ENCODE data around the gene IFNA21.
A peak's percentile ranks its signal among the peaks of the same experiment; 100 is the strongest.
"Not testable (repeated sequence)": the region's sequence is repeated elsewhere in the genome, so short reads cannot be mapped to it uniquely, and the experiment has no call there.

Gene IFNA21

GRCh38 chr9:21166560-21166959 is at the start of gene IFNA21:
Gene IFNA21 (minus strand): TSS chr9:21166660. CDS start chr9:21166612, 48 bp downstream.
- DNase-seq (ENCODE audit: low read depth); H3K4me3 ChIP-seq (ENCODE audit: low read depth, low read length): not testable (repeated sequence)

GRCh38 chr9:21213411-21214326 is 47.2 kb upstream of the IFNA21 start:
- TF ChIP-seq CTCF (IDR thresholded peaks at IDR 0.05; ENCODE audit: low read depth, low read length, missing control alignments): peak; percentile 60
- H3K4me3 ChIP-seq (ENCODE audit: low read depth, low read length); DNase-seq (ENCODE audit: low read depth): not testable (repeated sequence)

- DNase-seq (ENCODE audit: low read depth); H3K4me3 ChIP-seq (ENCODE audit: low read depth, low read length): not testable (repeated sequence)
These were observed 45.7 kb upstream of the IFNA21 start for GRCh38 chr9:21212160-21212559.

- H3K4me3 ChIP-seq (ENCODE audit: low read depth, low read length); DNase-seq (ENCODE audit: low read depth): not testable (repeated sequence)
These were observed 44.3 kb upstream of the IFNA21 start for GRCh38 chr9:21210782-21211181.

GRCh38 chr9:21210311-21210710 is 43.9 kb upstream of the IFNA21 start:
- TF ChIP-seq CTCF (IDR thresholded peaks at IDR 0.05; ENCODE audit: low read depth, low read length, missing control alignments): no peak
- H3K4me3 ChIP-seq (ENCODE audit: low read depth, low read length): no peak overlapping the region
- DNase-seq (ENCODE audit: low read depth): no peak

GRCh38 chr9:21207043-21207442 is 40.6 kb upstream of the IFNA21 start, which contains the start of gene IFNA10:
Gene IFNA10 (minus strand): TSS chr9:21207143. CDS start chr9:21207097, 46 bp downstream.
- DNase-seq (ENCODE audit: low read depth); H3K4me3 ChIP-seq (ENCODE audit: low read depth, low read length): not testable (repeated sequence)

GRCh38 chr9:21205204-21205603 is 38.7 kb upstream of the IFNA21 start:
- no peak for TF ChIP-seq CTCF (IDR thresholded peaks at IDR 0.05; ENCODE audit: low read depth, low read length, missing control alignments)
- H3K4me3 ChIP-seq (ENCODE audit: low read depth, low read length): no peak overlapping the region
- no peak for DNase-seq (ENCODE audit: low read depth)

- not testable (repeated sequence) for DNase-seq (ENCODE audit: low read depth); H3K4me3 ChIP-seq (ENCODE audit: low read depth, low read length)
These were observed 35.6 kb upstream of the IFNA21 start, which contains the start of gene IFNA7 for GRCh38 chr9:21202105-21202504. Gene IFNA7 (minus strand): TSS chr9:21202205. CDS start chr9:21202165, 40 bp downstream.

- H3K4me3 ChIP-seq (ENCODE audit: low read depth, low read length); DNase-seq (ENCODE audit: low read depth): not testable (repeated sequence)
- TF ChIP-seq CTCF (IDR thresholded peaks at IDR 0.05; ENCODE audit: low read depth, low read length, missing control alignments): peak; percentile 55
These were observed 28.7 kb upstream of the IFNA21 start for GRCh38 chr9:21194867-21195776.

- not testable (repeated sequence) for DNase-seq (ENCODE audit: low read depth); H3K4me3 ChIP-seq (ENCODE audit: low read depth, low read length)
These were observed 21.0 kb upstream of the IFNA21 start, which contains the start of gene IFNA4 for GRCh38 chr9:21187487-21187886. Gene IFNA4 (minus strand): TSS chr9:21187587. CDS start chr9:21187531, 56 bp downstream.
